ENCODE measurements around the gene MAN1C1. TPM values are rescaled to one million over a fixed set of nuclear protein-coding genes. Genes with fewer than 3 reads are reported as not detected.

MAN1C1 gene
- total and polyA plus RNA-seq, 8 donors, result 2.1 to 9.2 (median 4.0) TPM

- 93 to 97% methylated on average over 23 of the region's 23 CpGs for WGBS, 2 donors
- TF ChIP-seq CTCF (IDR thresholded peaks at IDR 0.05), result no peak
- DNase-seq (no peak), FAIRE-seq (no peak), ATAC-seq (no peak)
- Histone ChIP-seq H3K27me3 (no peaks in the 10 kb centered on the region), H3K4me1 (no peaks in the 10 kb centered on the region), H3K27ac (no peak overlapping the region), H3K36me3 (no peaks in the 10 kb centered on the region), H3K9me3 (no peaks in the 10 kb centered on the region), H3K4me3 (no peak overlapping the region)
- intact Hi-C loops (cut with DNase I), result no loop called here
Measured at GRCh38 chr1:25645637-25646400, 29.2 kb downstream of the MAN1C1 start.

GRCh38 chr1:25647106-25647505 is 30.5 kb downstream of the MAN1C1 start:
- H3K27ac ChIP-seq, result no peak overlapping the region
- FAIRE-seq (no peak), DNase-seq (no peak), ATAC-seq (no peak)
- no peaks in the 10 kb centered on the region for H3K9me3 ChIP-seq
- intact Hi-C loops (cut with DNase I), result no loop called here
- H3K27me3 ChIP-seq, result no peaks in the 10 kb centered on the region
- no peak for TF ChIP-seq CTCF (IDR thresholded peaks at IDR 0.05)
- H3K4me3 ChIP-seq, result no peak overlapping the region
- H3K4me1 ChIP-seq, result no peaks in the 10 kb centered on the region
- 90 to 100% methylated on average over 4 of the region's 4 CpGs for WGBS, 2 donors
- no peaks in the 10 kb centered on the region for H3K36me3 ChIP-seq

GRCh38 chr1:25647863-25648262 is 31.3 kb downstream of the MAN1C1 start:
- Histone ChIP-seq H3K9me3 (no peaks in the 10 kb centered on the region), H3K4me1 (no peaks in the 10 kb centered on the region), H3K27me3 (no peaks in the 10 kb centered on the region), H3K4me3 (no peak overlapping the region), H3K27ac (no peak overlapping the region), H3K36me3 (no peaks in the 10 kb centered on the region)
- WGBS, 2 donors, result 87 to 88% methylated on average over 5 of the region's 5 CpGs
- DNase-seq, result no peak
- no peak for FAIRE-seq
- ATAC-seq, result no peak
- intact Hi-C loops (cut with DNase I), result no loop called here
- TF ChIP-seq CTCF (IDR thresholded peaks at IDR 0.05), result no peak

- Histone ChIP-seq H3K27me3 (no peaks in the 10 kb centered on the region), H3K4me3 (no peak overlapping the region), H3K4me1 (no peaks in the 10 kb centered on the region), H3K9me3 (no peaks in the 10 kb centered on the region), H3K27ac (no peak overlapping the region), H3K36me3 (no peaks in the 10 kb centered on the region)
- no peak for TF ChIP-seq CTCF (IDR thresholded peaks at IDR 0.05)
- DNase-seq (no peak), ATAC-seq (no peak), FAIRE-seq (no peak)
- intact Hi-C loops (cut with DNase I), result no loop called here
- 80 to 85% methylated on average over 6 of the region's 6 CpGs for WGBS, 2 donors
Measured at GRCh38 chr1:25648681-25649440, 32.3 kb downstream of the MAN1C1 start.

All from pancreas (tissue), 10 donors.